ENCODE measurements around the gene WDR83.

GRCh38 chr19:12660980-12661379 lies 5.6 kb upstream of the WDR83 start:
- no peak for TF ChIP-seq CTCF (IDR thresholded peaks at IDR 0.05; ENCODE audit: poor library complexity)
- TF ChIP-seq EZH2 (IDR thresholded peaks at IDR 0.05; ENCODE audit: borderline replicate concordance), result no peak

Measured in hepatocyte (in vitro differentiated cells).